HCT116 (cell line): Measurements from ENCODE around the gene ANKMY2.

Experiments used
- EGR1 ChIP-seq: IDR thresholded peaks from 2 replicates; pipeline ENCODE4 v1.6.1; 2012; ENCODE audit warnings: low read depth
- EZH2 ChIP-seq: fragments of 200-600 bp; sonication (generic); IDR thresholded peaks from 2 replicates; pipeline ENCODE4 v1.6.1; 2017; ENCODE audit warnings: antibody characterized with exemption, mixed run types
- POLR2A ChIP-seq: IDR thresholded peaks from 2 replicates; pipeline ENCODE4 v1.7.0; 2011; ENCODE audit warnings: borderline replicate concordance; ENCODE audit not compliant: insufficient read depth, insufficient read length; ENCODE audit errors: extremely low read depth
- POLR2AphosphoS5 ChIP-seq: IDR thresholded peaks from 2 replicates; pipeline ENCODE4 v1.6.1; 2011; ENCODE audit warnings: mild to moderate bottlenecking, low read depth, low read length, moderate library complexity
- RAD21 ChIP-seq: IDR thresholded peaks from 2 replicates; pipeline ENCODE4 v1.6.1; 2012; ENCODE audit warnings: low read depth, mild to moderate bottlenecking
- SP1 ChIP-seq: IDR thresholded peaks from 2 replicates; pipeline ENCODE4 v1.6.1; 2012; ENCODE audit warnings: low read depth
- TCF7L2 ChIP-seq: IDR thresholded peaks from 2 replicates; pipeline ENCODE4 v1.7.0; 2011; ENCODE audit warnings: borderline replicate concordance, inconsistent platforms; ENCODE audit not compliant: insufficient read depth, insufficient read length; ENCODE audit errors: extremely low read depth
- ZFX ChIP-seq: fragments of 450-650 bp; IDR thresholded peaks from 2 replicates; pipeline ENCODE4 v1.6.1; 2017
- TF ChIP-seq, protein P1 (sequence below), 3 experiments: fragments of 200-600 bp in 1 of 3; sonication (generic) in 1 of 3; IDR thresholded peaks in 2 of 3; conservative IDR thresholded peaks in 1 of 3; 2 replicates each; pipeline ENCODE4 v1.5.1; 2012 to 2017; ENCODE audit warnings: low read depth in 2 of 3, low read length in 2 of 3, antibody characterized with exemption in 1 of 3, borderline replicate concordance in 1 of 3, control low read depth in 1 of 3, mild to moderate bottlenecking in 1 of 3, mixed read lengths in 1 of 3, mixed run types in 1 of 3, moderate library complexity in 1 of 3; ENCODE audit not compliant: insufficient read depth in 1 of 3
- TF ChIP-seq, protein P2 (sequence below): IDR thresholded peaks from 2 replicates; pipeline ENCODE4 v1.6.1; 2012; ENCODE audit warnings: low read depth
- TF ChIP-seq, protein P3 (sequence below): IDR thresholded peaks from 2 replicates; pipeline ENCODE4 v1.6.1; 2012

DNA sequence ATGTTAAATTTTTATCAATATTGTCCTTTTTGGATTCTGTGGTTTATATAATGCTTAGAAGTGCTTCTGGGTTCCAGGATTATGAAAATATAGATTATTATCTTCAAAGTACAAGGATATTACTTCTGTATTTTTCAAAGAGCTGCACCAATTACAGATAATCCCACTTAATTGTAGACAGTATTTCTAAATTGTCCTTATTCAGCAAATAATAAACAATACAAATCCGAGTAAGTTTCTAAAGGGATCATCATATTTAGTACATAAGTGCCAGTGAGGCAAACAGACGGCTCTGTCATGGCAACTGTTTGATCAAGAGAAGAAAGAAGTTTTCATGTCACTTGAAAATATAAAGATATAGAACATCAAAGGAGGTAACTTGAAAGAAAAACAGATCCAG lies 19.2 kb downstream of the ANKMY2 start:
- TF ChIP-seq, protein P1, sequence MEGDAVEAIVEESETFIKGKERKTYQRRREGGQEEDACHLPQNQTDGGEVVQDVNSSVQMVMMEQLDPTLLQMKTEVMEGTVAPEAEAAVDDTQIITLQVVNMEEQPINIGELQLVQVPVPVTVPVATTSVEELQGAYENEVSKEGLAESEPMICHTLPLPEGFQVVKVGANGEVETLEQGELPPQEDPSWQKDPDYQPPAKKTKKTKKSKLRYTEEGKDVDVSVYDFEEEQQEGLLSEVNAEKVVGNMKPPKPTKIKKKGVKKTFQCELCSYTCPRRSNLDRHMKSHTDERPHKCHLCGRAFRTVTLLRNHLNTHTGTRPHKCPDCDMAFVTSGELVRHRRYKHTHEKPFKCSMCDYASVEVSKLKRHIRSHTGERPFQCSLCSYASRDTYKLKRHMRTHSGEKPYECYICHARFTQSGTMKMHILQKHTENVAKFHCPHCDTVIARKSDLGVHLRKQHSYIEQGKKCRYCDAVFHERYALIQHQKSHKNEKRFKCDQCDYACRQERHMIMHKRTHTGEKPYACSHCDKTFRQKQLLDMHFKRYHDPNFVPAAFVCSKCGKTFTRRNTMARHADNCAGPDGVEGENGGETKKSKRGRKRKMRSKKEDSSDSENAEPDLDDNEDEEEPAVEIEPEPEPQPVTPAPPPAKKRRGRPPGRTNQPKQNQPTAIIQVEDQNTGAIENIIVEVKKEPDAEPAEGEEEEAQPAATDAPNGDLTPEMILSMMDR (IDR thresholded peaks at IDR 0.05 in 2 of 3, conservative IDR thresholded peaks at IDR 0.05 in 1 of 3; ENCODE audit: borderline replicate concordance in 1 of 3, insufficient read depth in 1 of 3, low read depth in 2 of 3, low read length in 2 of 3): no peak
- TF ChIP-seq EGR1 (no peak), TCF7L2 (no peak), RAD21 (no peak), POLR2A (no peak), POLR2AphosphoS5 (no peak), ZFX (no peak), SP1 (no peak), EZH2 (no peak)
- TF ChIP-seq, protein P2, sequence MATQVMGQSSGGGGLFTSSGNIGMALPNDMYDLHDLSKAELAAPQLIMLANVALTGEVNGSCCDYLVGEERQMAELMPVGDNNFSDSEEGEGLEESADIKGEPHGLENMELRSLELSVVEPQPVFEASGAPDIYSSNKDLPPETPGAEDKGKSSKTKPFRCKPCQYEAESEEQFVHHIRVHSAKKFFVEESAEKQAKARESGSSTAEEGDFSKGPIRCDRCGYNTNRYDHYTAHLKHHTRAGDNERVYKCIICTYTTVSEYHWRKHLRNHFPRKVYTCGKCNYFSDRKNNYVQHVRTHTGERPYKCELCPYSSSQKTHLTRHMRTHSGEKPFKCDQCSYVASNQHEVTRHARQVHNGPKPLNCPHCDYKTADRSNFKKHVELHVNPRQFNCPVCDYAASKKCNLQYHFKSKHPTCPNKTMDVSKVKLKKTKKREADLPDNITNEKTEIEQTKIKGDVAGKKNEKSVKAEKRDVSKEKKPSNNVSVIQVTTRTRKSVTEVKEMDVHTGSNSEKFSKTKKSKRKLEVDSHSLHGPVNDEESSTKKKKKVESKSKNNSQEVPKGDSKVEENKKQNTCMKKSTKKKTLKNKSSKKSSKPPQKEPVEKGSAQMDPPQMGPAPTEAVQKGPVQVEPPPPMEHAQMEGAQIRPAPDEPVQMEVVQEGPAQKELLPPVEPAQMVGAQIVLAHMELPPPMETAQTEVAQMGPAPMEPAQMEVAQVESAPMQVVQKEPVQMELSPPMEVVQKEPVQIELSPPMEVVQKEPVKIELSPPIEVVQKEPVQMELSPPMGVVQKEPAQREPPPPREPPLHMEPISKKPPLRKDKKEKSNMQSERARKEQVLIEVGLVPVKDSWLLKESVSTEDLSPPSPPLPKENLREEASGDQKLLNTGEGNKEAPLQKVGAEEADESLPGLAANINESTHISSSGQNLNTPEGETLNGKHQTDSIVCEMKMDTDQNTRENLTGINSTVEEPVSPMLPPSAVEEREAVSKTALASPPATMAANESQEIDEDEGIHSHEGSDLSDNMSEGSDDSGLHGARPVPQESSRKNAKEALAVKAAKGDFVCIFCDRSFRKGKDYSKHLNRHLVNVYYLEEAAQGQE: no peak
- TF ChIP-seq, protein P3, sequence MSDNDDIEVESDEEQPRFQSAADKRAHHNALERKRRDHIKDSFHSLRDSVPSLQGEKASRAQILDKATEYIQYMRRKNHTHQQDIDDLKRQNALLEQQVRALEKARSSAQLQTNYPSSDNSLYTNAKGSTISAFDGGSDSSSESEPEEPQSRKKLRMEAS: no peak
